ENCODE measurements around the gene ABT1. TPM values are rescaled to one million over a fixed set of nuclear protein-coding genes. Genes with fewer than 3 reads are reported as not detected.

ABT1 gene
- total RNA-seq, 1 experiment from 2014 or later, result 26.7 TPM

DNA sequence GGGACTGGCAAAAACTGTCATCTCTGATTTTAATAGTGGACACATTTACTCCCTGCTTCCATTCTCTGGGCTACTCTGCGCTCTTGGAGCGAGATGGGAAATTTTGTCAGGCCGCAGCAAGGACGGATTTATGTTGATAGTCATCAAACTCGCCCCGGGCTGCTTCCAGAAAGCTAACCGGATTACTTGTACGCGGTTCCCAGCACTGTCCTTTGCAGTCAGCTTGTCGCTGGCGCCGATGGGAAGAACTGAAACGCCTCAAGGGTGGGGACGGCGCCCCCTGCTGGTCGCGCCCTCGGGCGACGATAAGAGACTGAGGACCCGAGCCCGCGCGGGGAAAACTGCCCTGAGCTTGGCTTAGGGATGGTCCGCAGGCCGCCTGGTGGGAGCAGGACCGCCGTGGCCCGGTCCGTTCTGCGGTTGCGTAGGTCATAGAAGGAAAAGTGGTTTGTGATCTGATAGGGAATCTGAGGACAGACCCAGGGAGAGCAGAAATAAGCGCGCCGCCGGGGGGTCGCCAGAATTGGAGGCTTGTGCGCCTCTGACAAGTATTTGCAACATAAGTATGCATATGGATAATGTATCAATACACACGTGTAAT, 984 bp upstream of the ABT1 start (continued):
- TF ChIP-seq, protein P1, sequence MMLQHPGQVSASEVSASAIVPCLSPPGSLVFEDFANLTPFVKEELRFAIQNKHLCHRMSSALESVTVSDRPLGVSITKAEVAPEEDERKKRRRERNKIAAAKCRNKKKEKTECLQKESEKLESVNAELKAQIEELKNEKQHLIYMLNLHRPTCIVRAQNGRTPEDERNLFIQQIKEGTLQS (IDR thresholded peaks at IDR 0.05), result no peak
- TF ChIP-seq EZH2 (IDR thresholded peaks at IDR 0.05) (no peak), ZNF274 (IDR thresholded peaks at IDR 0.05; ENCODE audit: low read depth, low read length) (no peak)

DNA sequence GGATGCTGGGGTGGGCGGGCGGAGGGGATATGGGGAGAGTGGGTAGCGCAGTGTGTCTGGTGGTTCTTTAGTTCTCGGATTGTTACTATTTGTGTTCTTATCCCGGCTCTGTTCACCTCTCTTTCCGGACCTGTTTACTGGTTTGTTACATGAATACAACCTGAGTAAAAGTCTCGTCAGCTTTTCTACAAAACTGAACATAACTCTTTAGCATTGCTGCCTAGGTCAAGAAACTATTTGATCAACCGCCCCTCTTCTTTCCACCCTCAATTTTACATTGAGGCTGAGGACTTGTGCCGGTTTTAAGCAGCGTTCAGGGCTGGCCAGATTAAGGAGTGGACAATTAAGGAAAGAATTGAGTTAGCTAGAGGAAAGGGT, 625 bp downstream of the ABT1 start:
- H3K27ac ChIP-seq (ENCODE audit: low read depth, low read length), result peak overlapping the region; percentile 80
- BruUV-seq (replicated peaks), result no TSS peak
- peaks cover 2 to 16% of the 10 kb centered on the region in 2 experiments; a peak in 1 of 4 replicates for H3K36me3 ChIP-seq (ENCODE audit: control insufficient read depth in 1 of 2, insufficient read depth in 2 of 2, low read length in 2 of 2)
- no peaks in the 10 kb centered on the region for H4K20me1 ChIP-seq (ENCODE audit: insufficient read depth)
- ChIA-PET POLR2A (no interaction called here), RAD21 (ENCODE audit: low non-redundant PET in 1 of 2, low total read pairs in 2 of 2, uncharacterized antibody in 2 of 2, unreplicated experiment in 2 of 2) (no interaction called here), CTCF (no interaction called here)
- ATAC-seq (no peak), DNase-seq (ENCODE audit: low read depth, low spot score) (no peak)
- no peaks in the 10 kb centered on the region for H3K9me2 ChIP-seq (ENCODE audit: insufficient read depth)
- intact Hi-C loops (cut with micrococcal nuclease), result loop anchor here (5.0 kb wide), 1 partner anchor 535 kb away; a partner anchor contains a TSS
- TF ChIP-seq JUND (IDR thresholded peaks at IDR 0.05) (no peak), POLR2AphosphoS5 (IDR thresholded peaks at IDR 0.05; ENCODE audit: low read depth, low read length) (no peak), CEBPB (IDR thresholded peaks at IDR 0.05; ENCODE audit: low read depth) (no peak), TCF7L2 (IDR thresholded peaks at IDR 0.05; ENCODE audit: borderline replicate concordance, extremely low read depth, insufficient read depth, insufficient read length) (no peak), ZNF274 (IDR thresholded peaks at IDR 0.05; ENCODE audit: low read depth, low read length) (no peak)
- no peaks in the 10 kb centered on the region for H3K9me3 ChIP-seq (ENCODE audit: control insufficient read depth in 1 of 2, insufficient read depth in 1 of 2, low read depth in 1 of 2, low read length in 2 of 2)
- peaks cover 22% of the 10 kb centered on the region for H3K79me2 ChIP-seq (ENCODE audit: insufficient read depth, low read length)
- peaks cover 19 to 43% of the 10 kb centered on the region in 2 experiments for H3K4me1 ChIP-seq (ENCODE audit: control insufficient read depth in 1 of 2, insufficient read depth in 2 of 2, low read length in 2 of 2)
- peak overlapping the region; percentile 87 for H3K9ac ChIP-seq (ENCODE audit: low read length)
- peak overlapping the region; percentile 92 for H3K4me2 ChIP-seq (ENCODE audit: low read length)
- H3K4me3 ChIP-seq (replicated peaks in 1 of 2; ENCODE audit: low read depth in 1 of 2, low read length in 2 of 2), result peak overlapping the region; percentile 94 to 98
- no peak overlapping the region for H2AFZ ChIP-seq (ENCODE audit: low read depth, low read length, poor library complexity, severe bottlenecking)
- H3K27me3 ChIP-seq (ENCODE audit: insufficient read depth, low read length), result no peaks in the 10 kb centered on the region

DNA sequence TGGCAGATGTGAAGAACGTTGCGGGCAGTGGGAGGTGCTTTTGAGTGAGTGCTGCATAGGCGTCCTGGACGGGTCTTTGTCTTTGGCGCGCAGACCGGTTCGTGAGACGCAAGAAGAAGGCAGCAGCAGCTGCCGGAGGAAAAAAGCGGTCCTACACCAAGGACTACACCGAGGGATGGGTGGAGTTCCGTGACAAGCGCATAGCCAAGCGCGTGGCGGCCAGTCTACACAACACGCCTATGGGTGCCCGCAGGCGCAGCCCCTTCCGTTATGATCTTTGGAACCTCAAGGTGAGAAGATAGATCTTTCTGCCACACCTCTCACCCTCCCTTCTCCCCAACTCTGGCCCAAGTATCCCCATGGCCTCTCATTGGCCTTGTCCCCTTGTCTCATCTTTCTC, 1.1 kb downstream of the ABT1 start:
- intact Hi-C loops (cut with micrococcal nuclease), result loop anchor here (5.0 kb wide), 1 partner anchor 534 kb away; a partner anchor contains a TSS
- Histone ChIP-seq H3K27ac (ENCODE audit: low read depth, low read length) (no peak overlapping the region), H3K79me2 (ENCODE audit: insufficient read depth, low read length) (peaks cover 22% of the 10 kb centered on the region), H3K27me3 (ENCODE audit: insufficient read depth, low read length) (no peaks in the 10 kb centered on the region), H3K4me2 (ENCODE audit: low read length) (peak overlapping the region; percentile 92), H3K36me3 (ENCODE audit: control insufficient read depth in 1 of 2, insufficient read depth in 2 of 2, low read length in 2 of 2) (peaks cover 2 to 16% of the 10 kb centered on the region in 2 experiments; a peak in 1 of 4 replicates), H3K9ac (ENCODE audit: low read length) (peak overlapping the region; percentile 87), H4K20me1 (ENCODE audit: insufficient read depth) (no peaks in the 10 kb centered on the region), H3K4me1 (ENCODE audit: control insufficient read depth in 1 of 2, insufficient read depth in 2 of 2, low read length in 2 of 2) (peaks cover 19 to 41% of the 10 kb centered on the region in 2 experiments), H2AFZ (ENCODE audit: low read depth, low read length, poor library complexity, severe bottlenecking) (no peak overlapping the region), H3K9me2 (ENCODE audit: insufficient read depth) (no peaks in the 10 kb centered on the region), H3K4me3 (replicated peaks in 1 of 2; ENCODE audit: low read depth in 1 of 2, low read length in 2 of 2) (peak overlapping the region; percentile 94 to 98), H3K9me3 (ENCODE audit: control insufficient read depth in 1 of 2, insufficient read depth in 1 of 2, low read depth in 1 of 2, low read length in 2 of 2) (no peaks in the 10 kb centered on the region)
- DNase-seq (ENCODE audit: low read depth, low spot score), result no peak
- ChIA-PET RAD21 (ENCODE audit: low non-redundant PET in 1 of 2, low total read pairs in 2 of 2, uncharacterized antibody in 2 of 2, unreplicated experiment in 2 of 2) (no interaction called here), POLR2A (no interaction called here), CTCF (no interaction called here)
- no TSS peak for BruUV-seq (replicated peaks)
- no peak for ATAC-seq
- TF ChIP-seq ZFX (IDR thresholded peaks at IDR 0.05) (no peak), ZNF274 (IDR thresholded peaks at IDR 0.05; ENCODE audit: low read depth, low read length) (no peak)
- TF ChIP-seq, protein P2, sequence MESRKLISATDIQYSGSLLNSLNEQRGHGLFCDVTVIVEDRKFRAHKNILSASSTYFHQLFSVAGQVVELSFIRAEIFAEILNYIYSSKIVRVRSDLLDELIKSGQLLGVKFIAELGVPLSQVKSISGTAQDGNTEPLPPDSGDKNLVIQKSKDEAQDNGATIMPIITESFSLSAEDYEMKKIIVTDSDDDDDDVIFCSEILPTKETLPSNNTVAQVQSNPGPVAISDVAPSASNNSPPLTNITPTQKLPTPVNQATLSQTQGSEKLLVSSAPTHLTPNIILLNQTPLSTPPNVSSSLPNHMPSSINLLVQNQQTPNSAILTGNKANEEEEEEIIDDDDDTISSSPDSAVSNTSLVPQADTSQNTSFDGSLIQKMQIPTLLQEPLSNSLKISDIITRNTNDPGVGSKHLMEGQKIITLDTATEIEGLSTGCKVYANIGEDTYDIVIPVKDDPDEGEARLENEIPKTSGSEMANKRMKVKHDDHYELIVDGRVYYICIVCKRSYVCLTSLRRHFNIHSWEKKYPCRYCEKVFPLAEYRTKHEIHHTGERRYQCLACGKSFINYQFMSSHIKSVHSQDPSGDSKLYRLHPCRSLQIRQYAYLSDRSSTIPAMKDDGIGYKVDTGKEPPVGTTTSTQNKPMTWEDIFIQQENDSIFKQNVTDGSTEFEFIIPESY (IDR thresholded peaks at IDR 0.05; ENCODE audit: extremely low read depth, insufficient replicate concordance, low read length), result no peak

Data from HCT116 (cell line).